Left ventricle myocardium inferior (tissue), 1 donor: ENCODE measurements around the gene AKAP9. TPM values are rescaled to one million over a fixed set of nuclear protein-coding genes. Genes with fewer than 3 reads are reported as not detected.

Experiments used
- DNase-seq: peaks from one replicate; pipeline ENCODE4 v3.0.0-alpha.2; 2020
- H3K27ac ChIP-seq: fragments of 200-600 bp; replicated peaks from 2 replicates; pipeline ENCODE4 v1.8.0; 2021
- H3K27me3 ChIP-seq: fragments of 200-600 bp; 2 replicates; pipeline ENCODE4 v1.8.0; 2021; ENCODE audit warnings: low read depth
- H3K36me3 ChIP-seq: fragments of 200-600 bp; 2 replicates; pipeline ENCODE4 v1.8.0; 2021
- H3K4me1 ChIP-seq: fragments of 200-600 bp; 2 replicates; pipeline ENCODE4 v1.8.0; 2021
- H3K4me3 ChIP-seq: fragments of 200-600 bp; 2 replicates; pipeline ENCODE4 v1.8.0; 2021; ENCODE audit warnings: mild to moderate bottlenecking, moderate library complexity
- H3K9me3 ChIP-seq: fragments of 200-600 bp; replicated peaks from 2 replicates; pipeline ENCODE4 v1.8.0; 2021
- intact Hi-C: fragments of 100-400 bp; cut with micrococcal nuclease; formaldehyde crosslinking; loops from one replicate; pipeline ENCODE4 v1.11.0; 2022
- total RNA-seq: library from RNA; stranded (reverse); fragmentation: NEBNext Ultra II Directional; extraction: Animal tissue kit (Norgen Biotek cat#: 25700); gene quantifications from one replicate; pipeline ENCODE4 v1.2.1, GENCODE V29; 2021
- TF ChIP-seq, protein P1 (sequence below): fragments of 200-600 bp; IDR thresholded peaks from 2 replicates; pipeline ENCODE4 v1.8.0; 2021; ENCODE audit warnings: antibody characterized with exemption, mild to moderate bottlenecking, borderline replicate concordance
- donor health status: DM: no; HTN: yes; CAD: no; lungs with severe emphysema.

Gene AKAP9
- total RNA-seq, 1 donor from 2014 or later = 49.4 TPM

DNA sequence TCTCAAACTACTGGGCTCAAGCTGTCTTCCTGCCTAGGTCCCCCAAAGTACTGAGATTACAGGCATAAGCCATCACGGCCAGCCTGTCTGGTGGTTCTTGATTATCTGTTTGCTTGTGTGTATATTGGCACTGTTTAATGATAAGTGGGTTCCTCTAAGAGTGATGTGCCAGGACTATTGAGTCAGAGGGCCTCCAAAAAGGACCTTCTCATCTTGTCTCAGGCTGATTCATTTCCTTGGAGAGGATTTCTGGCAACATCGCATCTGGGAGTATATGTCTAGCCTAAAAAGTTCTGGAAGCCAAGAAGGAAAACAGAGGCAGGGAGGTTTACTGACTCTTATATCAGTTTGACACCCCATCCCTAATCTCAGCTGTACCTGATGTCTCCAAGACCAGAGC lies 27.1 kb upstream of the AKAP9 start:
- Histone ChIP-seq H3K27me3 (peaks cover 5% of the 10 kb centered on the region), H3K9me3 (no peaks in the 10 kb centered on the region), H3K4me1 (no peaks in the 10 kb centered on the region), H3K4me3 (no peak overlapping the region), H3K36me3 (no peaks in the 10 kb centered on the region), H3K27ac (no peak overlapping the region)
- TF ChIP-seq, protein P1, sequence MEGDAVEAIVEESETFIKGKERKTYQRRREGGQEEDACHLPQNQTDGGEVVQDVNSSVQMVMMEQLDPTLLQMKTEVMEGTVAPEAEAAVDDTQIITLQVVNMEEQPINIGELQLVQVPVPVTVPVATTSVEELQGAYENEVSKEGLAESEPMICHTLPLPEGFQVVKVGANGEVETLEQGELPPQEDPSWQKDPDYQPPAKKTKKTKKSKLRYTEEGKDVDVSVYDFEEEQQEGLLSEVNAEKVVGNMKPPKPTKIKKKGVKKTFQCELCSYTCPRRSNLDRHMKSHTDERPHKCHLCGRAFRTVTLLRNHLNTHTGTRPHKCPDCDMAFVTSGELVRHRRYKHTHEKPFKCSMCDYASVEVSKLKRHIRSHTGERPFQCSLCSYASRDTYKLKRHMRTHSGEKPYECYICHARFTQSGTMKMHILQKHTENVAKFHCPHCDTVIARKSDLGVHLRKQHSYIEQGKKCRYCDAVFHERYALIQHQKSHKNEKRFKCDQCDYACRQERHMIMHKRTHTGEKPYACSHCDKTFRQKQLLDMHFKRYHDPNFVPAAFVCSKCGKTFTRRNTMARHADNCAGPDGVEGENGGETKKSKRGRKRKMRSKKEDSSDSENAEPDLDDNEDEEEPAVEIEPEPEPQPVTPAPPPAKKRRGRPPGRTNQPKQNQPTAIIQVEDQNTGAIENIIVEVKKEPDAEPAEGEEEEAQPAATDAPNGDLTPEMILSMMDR = no peak
- no peak for DNase-seq
- intact Hi-C loops = no loop called here

DNA sequence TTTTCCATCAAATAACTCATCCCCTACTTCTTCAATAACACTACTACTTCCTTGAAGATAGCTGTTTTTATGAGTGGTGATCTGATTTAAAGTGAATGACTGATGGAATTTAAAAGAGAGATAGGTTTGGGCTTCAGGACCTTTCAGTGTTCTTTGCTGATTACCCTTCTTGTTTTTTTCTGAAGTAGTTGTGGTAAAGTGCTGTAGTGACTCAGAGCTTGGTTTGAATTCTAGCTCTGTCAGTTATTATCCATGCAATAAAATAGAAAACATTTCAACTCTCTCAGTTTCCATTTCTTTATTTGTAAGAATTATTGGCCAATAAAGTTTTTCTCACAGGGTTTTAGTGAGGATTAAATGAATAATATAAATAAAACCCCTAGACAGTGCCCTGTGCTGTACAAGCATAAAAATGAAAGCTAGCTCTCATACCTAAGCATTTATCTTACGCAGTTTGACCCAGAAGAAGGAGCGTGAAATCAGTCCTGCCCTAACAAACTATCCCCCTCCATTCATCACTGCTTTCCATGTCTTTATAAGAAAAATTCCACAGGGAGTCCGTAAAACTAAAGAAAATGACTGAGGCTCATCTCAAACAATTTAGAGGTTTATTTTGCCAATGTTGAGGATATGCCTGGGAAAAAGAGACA lies 25.1 kb upstream of the AKAP9 start:
- no peak for DNase-seq
- no peaks in the 10 kb centered on the region for H3K27me3 ChIP-seq
- H3K9me3 ChIP-seq = no peaks in the 10 kb centered on the region
- TF ChIP-seq, protein P1 = no peak
- no peak overlapping the region for H3K4me3 ChIP-seq
- no peaks in the 10 kb centered on the region for H3K4me1 ChIP-seq
- no peaks in the 10 kb centered on the region for H3K36me3 ChIP-seq
- H3K27ac ChIP-seq = no peak overlapping the region
- intact Hi-C loops = no loop called here

DNA sequence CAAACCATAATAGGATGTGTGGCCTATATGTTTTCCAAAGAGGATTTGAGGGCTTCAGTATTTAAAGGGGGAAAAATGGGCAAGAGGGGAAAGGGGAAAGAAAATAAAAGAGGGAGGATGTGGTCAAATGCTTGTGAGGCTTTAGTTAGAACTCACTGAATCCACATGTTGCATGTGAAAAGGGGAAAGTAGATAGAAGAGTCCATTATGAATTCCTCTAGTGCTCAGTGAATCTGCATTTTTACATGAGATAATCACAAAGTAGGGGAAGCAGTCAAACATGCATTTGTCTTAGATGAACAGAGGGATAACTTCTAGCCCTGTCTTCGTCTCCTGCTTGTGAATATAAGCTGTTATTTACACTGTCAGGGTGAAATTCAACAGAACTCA lies 24.6 kb upstream of the AKAP9 start:
- Histone ChIP-seq H3K4me1 (no peaks in the 10 kb centered on the region), H3K27ac (no peak overlapping the region), H3K4me3 (no peak overlapping the region), H3K36me3 (no peaks in the 10 kb centered on the region), H3K9me3 (no peaks in the 10 kb centered on the region), H3K27me3 (no peaks in the 10 kb centered on the region)
- intact Hi-C loops = no loop called here
- TF ChIP-seq, protein P1 = no peak
- DNase-seq = no peak

DNA sequence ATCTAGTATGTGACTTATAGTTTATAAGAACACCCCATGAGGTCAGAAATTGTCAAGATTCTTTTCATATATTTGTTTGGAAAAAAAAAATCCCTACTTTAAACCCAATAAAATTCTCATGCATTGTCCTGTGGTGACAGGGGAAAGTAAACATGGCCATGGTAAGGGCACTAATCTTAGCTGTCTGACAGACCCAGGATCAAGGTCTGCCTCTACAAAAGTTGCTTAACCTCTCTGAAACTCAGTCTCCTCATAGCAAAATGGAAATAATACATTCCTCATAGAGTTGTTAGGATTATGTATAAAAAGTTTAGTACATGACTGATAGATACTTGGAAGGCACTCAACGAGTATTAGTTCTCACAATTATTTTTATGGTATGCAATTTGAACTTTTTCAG lies 22.3 kb upstream of the AKAP9 start:
- TF ChIP-seq, protein P1 = no peak
- H3K27me3 ChIP-seq = no peaks in the 10 kb centered on the region
- no peaks in the 10 kb centered on the region for H3K4me1 ChIP-seq
- no peak overlapping the region for H3K4me3 ChIP-seq
- intact Hi-C loops = no loop called here
- no peaks in the 10 kb centered on the region for H3K36me3 ChIP-seq
- no peaks in the 10 kb centered on the region for H3K9me3 ChIP-seq
- no peak overlapping the region for H3K27ac ChIP-seq
- DNase-seq = no peak

DNA sequence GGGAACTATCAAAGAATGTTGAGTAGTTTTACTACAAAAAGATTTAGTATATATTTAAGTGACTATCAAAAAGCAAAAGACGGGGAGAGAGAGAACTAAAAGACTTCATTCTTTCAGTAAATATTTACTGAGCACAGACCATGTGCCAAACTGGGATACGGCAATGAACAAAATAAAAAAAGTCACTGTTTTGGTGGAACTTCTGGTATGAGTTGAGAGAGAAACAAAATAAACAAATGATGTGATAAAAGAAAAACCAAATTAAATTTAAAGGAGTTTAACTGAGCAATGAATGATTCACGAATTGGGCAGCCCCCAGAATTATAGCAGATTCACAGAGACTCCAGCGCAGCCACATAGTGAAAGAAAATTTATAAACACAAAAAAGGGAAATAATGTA lies 17.8 kb upstream of the AKAP9 start:
- Histone ChIP-seq H3K36me3 (no peaks in the 10 kb centered on the region), H3K27me3 (no peaks in the 10 kb centered on the region), H3K9me3 (no peaks in the 10 kb centered on the region), H3K4me3 (no peak overlapping the region), H3K27ac (no peak overlapping the region), H3K4me1 (no peaks in the 10 kb centered on the region)
- TF ChIP-seq, protein P1 = no peak
- DNase-seq = no peak
- intact Hi-C loops = no loop called here
